GM12801 (cell line): ENCODE results near the gene PXDC1.

Experiments
- CTCF ChIP-seq: IDR thresholded peaks from one replicate; pipeline ENCODE4 v1.5.1; 2011; ENCODE audit warnings: control low read depth; ENCODE audit not compliant: insufficient read length; ENCODE audit errors: extremely low read depth

Gene PXDC1

GRCh38 chr6:3749977-3750316 is 1.6 kb downstream of the PXDC1 start:
- TF ChIP-seq CTCF = no peak

- no peak for TF ChIP-seq CTCF
Observed at GRCh38 chr6:3749067-3749841, 2.3 kb downstream of the PXDC1 start.

- no peak for TF ChIP-seq CTCF
Observed at GRCh38 chr6:3748208-3749066, 3.1 kb downstream of the PXDC1 start.

- no peak for TF ChIP-seq CTCF
Observed at GRCh38 chr6:3747100-3747737, 4.3 kb downstream of the PXDC1 start.

- TF ChIP-seq CTCF = no peak
Observed at GRCh38 chr6:3746696-3747095, 4.8 kb downstream of the PXDC1 start.

GRCh38 chr6:3746119-3746691 is 5.3 kb downstream of the PXDC1 start:
- TF ChIP-seq CTCF = no peak

- TF ChIP-seq CTCF = no peak
Observed at GRCh38 chr6:3745566-3746118, 5.9 kb downstream of the PXDC1 start.
